ENCODE results near the gene CDYL.

CDYL gene

GRCh38 chr6:4884646-4885340 is 108.6 kb downstream of the CDYL start:
- no peak for DNase-seq (ENCODE audit: low spot score)

- no peak for DNase-seq (ENCODE audit: low spot score)
Observed at GRCh38 chr6:4885341-4885933, 109.2 kb downstream of the CDYL start.

- DNase-seq (ENCODE audit: low spot score), result no peak
Observed at GRCh38 chr6:4888841-4889240, 112.6 kb downstream of the CDYL start.

GRCh38 chr6:4889701-4890100 is 113.5 kb downstream of the CDYL start:
- no peak for DNase-seq (ENCODE audit: low spot score)

- no peak for DNase-seq (ENCODE audit: low spot score)
Observed at GRCh38 chr6:4890191-4890590, 114.0 kb downstream of the CDYL start.

- no peak for DNase-seq (ENCODE audit: low spot score)
Observed at GRCh38 chr6:4890627-4891026, 114.4 kb downstream of the CDYL start.

- DNase-seq (ENCODE audit: low spot score), result no peak
Observed at GRCh38 chr6:4891141-4891540, 114.9 kb downstream of the CDYL start.

- no peak for DNase-seq (ENCODE audit: low spot score)
Observed at GRCh38 chr6:4892785-4893485, 116.7 kb downstream of the CDYL start.

GRCh38 chr6:4894049-4894448 is 117.8 kb downstream of the CDYL start:
- DNase-seq (ENCODE audit: low spot score), result no peak

GRCh38 chr6:4895971-4896370 is 119.8 kb downstream of the CDYL start:
- DNase-seq (ENCODE audit: low spot score), result no peak

- DNase-seq (ENCODE audit: low spot score), result no peak
Observed at GRCh38 chr6:4896401-4896800, 120.2 kb downstream of the CDYL start.

GRCh38 chr6:4899249-4900034 is 123.2 kb downstream of the CDYL start:
- no peak for DNase-seq (ENCODE audit: low spot score)

GRCh38 chr6:4901386-4902061 is 125.3 kb downstream of the CDYL start:
- DNase-seq (ENCODE audit: low spot score), result peak; percentile 43

GRCh38 chr6:4902363-4902762 is 126.2 kb downstream of the CDYL start:
- peak; percentile 28 for DNase-seq (ENCODE audit: low spot score)

GRCh38 chr6:4903121-4903520 is 126.9 kb downstream of the CDYL start:
- DNase-seq (ENCODE audit: low spot score), result no peak

GRCh38 chr6:4903751-4904370 is 127.7 kb downstream of the CDYL start:
- no peak for DNase-seq (ENCODE audit: low spot score)

GRCh38 chr6:4904461-4905025 is 128.3 kb downstream of the CDYL start:
- no peak for DNase-seq (ENCODE audit: low spot score)

- DNase-seq (ENCODE audit: low spot score), result no peak
Observed at GRCh38 chr6:4905826-4906225, 129.6 kb downstream of the CDYL start.

GRCh38 chr6:4906293-4907276 is 130.4 kb downstream of the CDYL start:
- DNase-seq (ENCODE audit: low spot score), result no peak

- no peak for DNase-seq (ENCODE audit: low spot score)
Observed at GRCh38 chr6:4907602-4908001, 131.4 kb downstream of the CDYL start.

Measured in Ammon's horn (tissue), 1 donor.